Measurements from ENCODE around the gene ARHGEF7.

DNA sequence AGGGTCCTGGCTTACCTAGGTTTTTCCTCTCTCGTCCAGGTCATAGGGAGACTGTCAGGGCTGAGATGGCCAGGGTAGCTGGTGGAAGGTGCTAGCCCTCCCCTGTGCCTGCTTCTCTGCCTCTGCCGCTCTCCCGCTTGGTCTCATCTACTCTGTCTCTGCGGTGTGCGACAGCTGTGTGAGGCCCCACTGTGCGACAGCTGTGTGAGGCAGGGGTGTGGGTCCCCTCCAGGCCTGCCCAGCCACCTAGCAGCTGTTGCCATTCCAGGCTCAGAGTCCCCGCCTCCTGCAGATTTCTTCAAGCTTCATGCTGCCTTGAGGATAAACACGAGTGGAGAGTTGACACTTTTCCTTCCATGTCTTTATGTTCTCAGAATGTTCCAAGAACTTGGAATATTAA is 53.0 kb downstream of the ARHGEF7 start:
- TF ChIP-seq, protein P1, sequence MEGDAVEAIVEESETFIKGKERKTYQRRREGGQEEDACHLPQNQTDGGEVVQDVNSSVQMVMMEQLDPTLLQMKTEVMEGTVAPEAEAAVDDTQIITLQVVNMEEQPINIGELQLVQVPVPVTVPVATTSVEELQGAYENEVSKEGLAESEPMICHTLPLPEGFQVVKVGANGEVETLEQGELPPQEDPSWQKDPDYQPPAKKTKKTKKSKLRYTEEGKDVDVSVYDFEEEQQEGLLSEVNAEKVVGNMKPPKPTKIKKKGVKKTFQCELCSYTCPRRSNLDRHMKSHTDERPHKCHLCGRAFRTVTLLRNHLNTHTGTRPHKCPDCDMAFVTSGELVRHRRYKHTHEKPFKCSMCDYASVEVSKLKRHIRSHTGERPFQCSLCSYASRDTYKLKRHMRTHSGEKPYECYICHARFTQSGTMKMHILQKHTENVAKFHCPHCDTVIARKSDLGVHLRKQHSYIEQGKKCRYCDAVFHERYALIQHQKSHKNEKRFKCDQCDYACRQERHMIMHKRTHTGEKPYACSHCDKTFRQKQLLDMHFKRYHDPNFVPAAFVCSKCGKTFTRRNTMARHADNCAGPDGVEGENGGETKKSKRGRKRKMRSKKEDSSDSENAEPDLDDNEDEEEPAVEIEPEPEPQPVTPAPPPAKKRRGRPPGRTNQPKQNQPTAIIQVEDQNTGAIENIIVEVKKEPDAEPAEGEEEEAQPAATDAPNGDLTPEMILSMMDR (IDR thresholded peaks at IDR 0.05): no peak
- TF ChIP-seq EZH2 (IDR thresholded peaks at IDR 0.05): no peak

Measured in neural progenitor cell (in vitro differentiated cells).